Loucy (cell line): ENCODE data around the gene ENPP5.
"Not testable (repeated sequence)": the region's sequence is repeated elsewhere in the genome, so short reads cannot be mapped to it uniquely, and the experiment has no call there.

Experiments used
- H2AFZ ChIP-seq: fragments of 200-600 bp; sonication (generic); 2 replicates; pipeline ENCODE4 v1.6.0; 2016; ENCODE audit warnings: antibody characterized with exemption, mild to moderate bottlenecking, low read length, moderate library complexity
- H3F3A ChIP-seq: fragments of 200-600 bp; 2 replicates; pipeline ENCODE4 v1.6.0; 2016; ENCODE audit warnings: antibody characterized with exemption, low read depth, mild to moderate bottlenecking
- H3K27me3 ChIP-seq: fragments of 200-600 bp; sonication (generic); 2 replicates; pipeline ENCODE4 v1.6.1; 2014; ENCODE audit warnings: low read length, mild to moderate bottlenecking; ENCODE audit not compliant: insufficient read depth, poor library complexity, severe bottlenecking
- H3K36me3 ChIP-seq: fragments of 200-600 bp; sonication (generic); 2 replicates; pipeline ENCODE4 v1.6.1; 2016; ENCODE audit warnings: low read length; ENCODE audit not compliant: insufficient read depth
- H3K4me1 ChIP-seq: fragments of 200-600 bp; sonication (generic); 2 replicates; pipeline ENCODE4 v1.5.1; 2014; ENCODE audit warnings: low read length, mild to moderate bottlenecking; ENCODE audit not compliant: insufficient read depth, poor library complexity, severe bottlenecking
- H3K4me2 ChIP-seq: fragments of 200-600 bp; sonication (generic); 2 replicates; pipeline ENCODE4 v1.6.0; 2014; ENCODE audit warnings: antibody characterized with exemption, low read length, low read depth, mild to moderate bottlenecking; ENCODE audit not compliant: poor library complexity, severe bottlenecking
- H3K4me3 ChIP-seq: fragments of 200-600 bp; sonication (generic); 2 replicates; pipeline ENCODE4 v1.5.1; 2014; ENCODE audit warnings: low read length, mild to moderate bottlenecking, mixed read lengths; ENCODE audit not compliant: poor library complexity, severe bottlenecking
- H3K79me2 ChIP-seq: fragments of 200-600 bp; sonication (generic); 2 replicates; pipeline ENCODE4 v1.6.1; 2014; ENCODE audit warnings: low read length; ENCODE audit not compliant: insufficient read depth
- H3K9ac ChIP-seq: fragments of 200-600 bp; sonication (generic); 2 replicates; pipeline ENCODE4 v1.6.0; 2014; ENCODE audit warnings: mild to moderate bottlenecking, low read depth, low read length, moderate library complexity; ENCODE audit not compliant: poor library complexity, severe bottlenecking
- H3K9me2 ChIP-seq: fragments of 200-600 bp; sonication (generic); replicated peaks from 2 replicates; pipeline ENCODE4 v1.6.1; 2016; ENCODE audit warnings: low read depth, low read length, mixed read lengths
- H3K9me3 ChIP-seq: fragments of 200-600 bp; sonication (generic); 2 replicates; pipeline ENCODE4 v1.6.1; 2014; ENCODE audit warnings: mild to moderate bottlenecking, antibody characterized with exemption, low read length, low read depth; ENCODE audit not compliant: insufficient read depth
- H4K20me1 ChIP-seq: fragments of 200-600 bp; sonication (generic); 2 replicates; pipeline ENCODE4 v1.6.0; 2014; ENCODE audit warnings: antibody characterized with exemption, low read length, mild to moderate bottlenecking; ENCODE audit not compliant: insufficient read depth, poor library complexity, severe bottlenecking
- CTCF ChIP-seq: fragments of 200-600 bp; sonication (generic); conservative IDR thresholded peaks from 2 replicates; pipeline ENCODE4 v1.5.1; 2014; ENCODE audit warnings: mild to moderate bottlenecking, antibody characterized with exemption, low read length
- EZH2phosphoT487 ChIP-seq: fragments of 200-600 bp; IDR thresholded peaks from 2 replicates; pipeline ENCODE4 v1.6.1; 2018; ENCODE audit warnings: antibody characterized with exemption, mild to moderate bottlenecking, moderate library complexity, borderline replicate concordance

The ENPP5 gene

GRCh38 chr6:46136831-46137230 is 33.9 kb downstream of the ENPP5 start:
- Histone ChIP-seq H3K9ac (no peak overlapping the region), H3K4me2 (no peak overlapping the region), H3K9me2 (no peaks in the 10 kb centered on the region), H3K9me3 (no peaks in the 10 kb centered on the region), H3F3A (no peaks in the 10 kb centered on the region), H3K27me3 (no peaks in the 10 kb centered on the region), H4K20me1 (no peaks in the 10 kb centered on the region), H3K36me3 (no peaks in the 10 kb centered on the region; the same call in 1 of the 2 replicates), H2AFZ (no peak overlapping the region), H3K4me3 (no peak overlapping the region), H3K4me1 (peaks cover 5% of the 10 kb centered on the region), H3K79me2 (peaks cover 40% of the 10 kb centered on the region)
- no peak for TF ChIP-seq CTCF
- no peak for TF ChIP-seq EZH2phosphoT487

GRCh38 chr6:46135176-46135575 is 35.6 kb downstream of the ENPP5 start:
- Histone ChIP-seq H3K4me1 (peaks cover 5% of the 10 kb centered on the region), H3K4me3 (no peak overlapping the region), H4K20me1 (no peaks in the 10 kb centered on the region), H3K79me2 (peaks cover 47% of the 10 kb centered on the region), H3K27me3 (no peaks in the 10 kb centered on the region), H3K4me2 (peak overlapping the region; percentile 44), H3K36me3 (no peaks in the 10 kb centered on the region), H3F3A (no peaks in the 10 kb centered on the region), H3K9ac (no peak overlapping the region), H2AFZ (no peak overlapping the region), H3K9me2 (no peaks in the 10 kb centered on the region), H3K9me3 (no peaks in the 10 kb centered on the region)
- TF ChIP-seq CTCF (no peak), EZH2phosphoT487 (no peak)

GRCh38 chr6:46134216-46134615 is 36.6 kb downstream of the ENPP5 start:
- peaks cover 5% of the 10 kb centered on the region for H3K4me1 ChIP-seq
- no peaks in the 10 kb centered on the region for H3K9me2 ChIP-seq
- peak overlapping the region; percentile 44 for H3K4me2 ChIP-seq
- no peaks in the 10 kb centered on the region for H3F3A ChIP-seq
- H2AFZ ChIP-seq, result no peak overlapping the region
- H3K4me3 ChIP-seq, result no peak overlapping the region
- H3K79me2 ChIP-seq, result peaks cover 41% of the 10 kb centered on the region
- no peaks in the 10 kb centered on the region for H3K9me3 ChIP-seq
- no peak overlapping the region for H3K9ac ChIP-seq
- no peaks in the 10 kb centered on the region for H3K36me3 ChIP-seq
- H4K20me1 ChIP-seq, result no peaks in the 10 kb centered on the region
- H3K27me3 ChIP-seq, result no peaks in the 10 kb centered on the region
- TF ChIP-seq CTCF, result no peak

- H3K9me2 ChIP-seq, H3K9me3 ChIP-seq, H3F3A ChIP-seq, H4K20me1 ChIP-seq, H2AFZ ChIP-seq, H3K36me3 ChIP-seq, H3K27me3 ChIP-seq, H3K4me2 ChIP-seq, H3K9ac ChIP-seq, H3K4me3 ChIP-seq: not testable (repeated sequence)
- H3K79me2 ChIP-seq, result peaks cover 25% of the 10 kb centered on the region
- H3K4me1 ChIP-seq, result peaks cover 20% of the 10 kb centered on the region
Measured at GRCh38 chr6:46131291-46131690, 39.5 kb downstream of the ENPP5 start.
